Measurements from ENCODE around the gene TOX3. TPM values are rescaled to one million over a fixed set of nuclear protein-coding genes. Genes with fewer than 3 reads are reported as not detected.

The TOX3 gene
- total RNA-seq, 4 donors from 2014 or later: 0.47 TPM; not detected in 3

DNA sequence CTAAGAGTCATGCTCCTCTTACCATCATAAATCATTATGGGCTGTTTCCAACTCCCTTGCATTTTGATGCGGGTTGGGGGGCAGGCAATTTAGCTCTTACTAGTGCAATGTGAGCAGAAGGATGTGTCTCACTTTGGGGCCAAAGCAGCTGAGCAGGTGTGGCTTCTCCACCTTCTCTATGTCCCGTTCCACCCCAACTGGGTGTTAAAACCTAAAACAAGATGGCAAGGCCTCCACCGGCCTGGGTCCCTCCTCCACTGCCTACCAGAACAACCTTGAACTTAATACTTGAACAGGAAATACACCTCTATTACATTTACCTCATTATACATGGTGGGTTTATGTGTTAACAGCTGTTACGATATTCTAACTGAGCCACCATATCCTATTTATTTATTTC is 52.8 kb downstream of the TOX3 start:
- Histone ChIP-seq H3K36me3 (no peaks in the 10 kb centered on the region), H3K4me3 (no peak overlapping the region), H3K27ac (no peak overlapping the region), H3K27me3 (no peaks in the 10 kb centered on the region), H3K9me3 (no peaks in the 10 kb centered on the region), H3K4me1 (no peaks in the 10 kb centered on the region)
- in situ Hi-C loops (cut with MboI; ENCODE audit: low sequenced_read_pairs in 4 of 4) (no loop called here), intact Hi-C loops (cut with DNase I; ENCODE audit: low total_unique reads) (no loop called here)
- TF ChIP-seq, protein P1, sequence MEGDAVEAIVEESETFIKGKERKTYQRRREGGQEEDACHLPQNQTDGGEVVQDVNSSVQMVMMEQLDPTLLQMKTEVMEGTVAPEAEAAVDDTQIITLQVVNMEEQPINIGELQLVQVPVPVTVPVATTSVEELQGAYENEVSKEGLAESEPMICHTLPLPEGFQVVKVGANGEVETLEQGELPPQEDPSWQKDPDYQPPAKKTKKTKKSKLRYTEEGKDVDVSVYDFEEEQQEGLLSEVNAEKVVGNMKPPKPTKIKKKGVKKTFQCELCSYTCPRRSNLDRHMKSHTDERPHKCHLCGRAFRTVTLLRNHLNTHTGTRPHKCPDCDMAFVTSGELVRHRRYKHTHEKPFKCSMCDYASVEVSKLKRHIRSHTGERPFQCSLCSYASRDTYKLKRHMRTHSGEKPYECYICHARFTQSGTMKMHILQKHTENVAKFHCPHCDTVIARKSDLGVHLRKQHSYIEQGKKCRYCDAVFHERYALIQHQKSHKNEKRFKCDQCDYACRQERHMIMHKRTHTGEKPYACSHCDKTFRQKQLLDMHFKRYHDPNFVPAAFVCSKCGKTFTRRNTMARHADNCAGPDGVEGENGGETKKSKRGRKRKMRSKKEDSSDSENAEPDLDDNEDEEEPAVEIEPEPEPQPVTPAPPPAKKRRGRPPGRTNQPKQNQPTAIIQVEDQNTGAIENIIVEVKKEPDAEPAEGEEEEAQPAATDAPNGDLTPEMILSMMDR (IDR thresholded peaks at IDR 0.05 in 4 of 5, conservative IDR thresholded peaks at IDR 0.05 in 1 of 5): no peak
- no peak for TF ChIP-seq POLR2A (IDR thresholded peaks at IDR 0.05)
- ATAC-seq (no peak), DNase-seq (no peak)

DNA sequence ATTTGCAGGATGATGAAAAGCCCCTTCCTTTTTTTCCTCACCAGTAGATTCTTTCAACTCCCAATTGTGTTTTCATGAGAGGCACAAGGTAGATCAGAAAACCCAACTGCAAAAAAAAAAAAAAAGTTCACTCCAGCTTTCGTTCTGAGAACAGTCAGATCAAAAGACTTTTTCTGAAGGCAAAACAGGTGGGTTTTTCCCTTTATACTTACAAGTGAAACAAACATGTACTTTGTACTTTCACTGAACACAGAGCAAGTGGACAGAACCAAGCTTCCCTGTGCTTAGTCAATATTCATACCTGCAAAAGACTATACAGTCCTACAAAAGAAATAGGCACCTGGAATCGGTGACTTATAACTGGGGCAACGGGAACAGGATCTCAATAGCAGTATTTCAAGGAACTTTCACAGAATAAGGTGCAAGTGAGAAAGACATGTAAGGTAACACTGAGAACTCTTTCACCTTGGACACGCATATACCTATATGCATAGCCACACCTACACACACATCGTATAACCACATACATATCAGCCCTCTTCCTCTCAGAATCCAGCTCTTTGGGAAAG is 54.1 kb downstream of the TOX3 start:
- Histone ChIP-seq H3K9me3 (no peaks in the 10 kb centered on the region), H3K27me3 (no peaks in the 10 kb centered on the region), H3K4me3 (no peak overlapping the region), H3K36me3 (no peaks in the 10 kb centered on the region), H3K4me1 (no peaks in the 10 kb centered on the region), H3K27ac (no peak overlapping the region)
- intact Hi-C loops (cut with DNase I; ENCODE audit: low total_unique reads): no loop called here
- in situ Hi-C loops (cut with MboI; ENCODE audit: low sequenced_read_pairs in 4 of 4): no loop called here
- no peak for DNase-seq
- TF ChIP-seq POLR2A (IDR thresholded peaks at IDR 0.05): no peak
- TF ChIP-seq, protein P1 (IDR thresholded peaks at IDR 0.05 in 4 of 5, conservative IDR thresholded peaks at IDR 0.05 in 1 of 5): no peak
- no peak for ATAC-seq

DNA sequence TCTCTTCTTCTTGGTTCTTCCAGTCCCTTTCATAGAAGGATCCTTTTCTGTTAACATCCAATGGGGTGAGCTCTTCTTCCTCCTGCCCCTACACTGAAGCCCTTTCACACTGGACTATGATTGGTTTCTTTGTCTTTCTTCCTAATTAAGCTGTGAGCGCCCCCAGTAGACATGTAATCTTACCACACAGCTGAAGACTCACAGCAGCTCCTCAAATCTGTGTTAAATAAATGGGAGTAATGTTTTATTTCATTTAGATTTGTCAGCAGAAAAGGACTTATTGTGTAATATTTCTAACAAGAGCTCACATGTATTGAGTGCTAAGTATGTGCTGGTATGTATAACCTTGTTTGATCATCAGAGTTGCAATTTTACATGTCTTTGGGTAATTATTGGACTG is 55.7 kb downstream of the TOX3 start:
- H3K4me3 ChIP-seq: no peak overlapping the region
- DNase-seq (no peak), ATAC-seq (no peak)
- in situ Hi-C loops (cut with MboI; ENCODE audit: low sequenced_read_pairs in 4 of 4): no loop called here
- no peaks in the 10 kb centered on the region for H3K36me3 ChIP-seq
- no peaks in the 10 kb centered on the region for H3K4me1 ChIP-seq
- intact Hi-C loops (cut with DNase I; ENCODE audit: low total_unique reads): no loop called here
- no peak for TF ChIP-seq POLR2A (IDR thresholded peaks at IDR 0.05)
- TF ChIP-seq, protein P1 (IDR thresholded peaks at IDR 0.05 in 4 of 5, conservative IDR thresholded peaks at IDR 0.05 in 1 of 5): no peak
- no peaks in the 10 kb centered on the region for H3K27me3 ChIP-seq
- no peak overlapping the region for H3K27ac ChIP-seq
- no peaks in the 10 kb centered on the region for H3K9me3 ChIP-seq

DNA sequence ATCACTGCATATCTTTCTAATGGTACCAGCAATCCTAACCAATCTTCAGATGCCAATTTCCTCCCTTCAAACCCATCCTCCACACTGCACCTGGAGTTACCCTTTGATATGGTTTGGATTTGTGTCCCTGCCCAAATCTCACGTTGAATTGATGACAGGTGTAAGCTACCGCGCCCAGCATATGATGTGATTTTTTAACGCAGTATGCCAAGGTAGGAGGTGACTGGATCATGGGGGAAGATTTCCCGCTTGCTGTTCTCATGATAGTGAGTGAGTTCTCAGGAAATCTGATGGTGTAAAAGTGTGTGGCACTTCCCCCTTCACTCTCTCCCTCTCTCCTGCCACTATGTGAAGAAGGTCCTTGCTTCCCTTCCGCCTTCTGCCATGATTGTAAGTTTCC is 57.0 kb downstream of the TOX3 start:
- intact Hi-C loops (cut with DNase I; ENCODE audit: low total_unique reads): no loop called here
- Histone ChIP-seq H3K4me1 (no peaks in the 10 kb centered on the region), H3K27me3 (no peaks in the 10 kb centered on the region), H3K9me3 (no peaks in the 10 kb centered on the region), H3K27ac (no peak overlapping the region), H3K36me3 (no peaks in the 10 kb centered on the region), H3K4me3 (no peak overlapping the region)
- no peak for ATAC-seq
- in situ Hi-C loops (cut with MboI; ENCODE audit: low sequenced_read_pairs in 4 of 4): no loop called here
- no peak for DNase-seq
- TF ChIP-seq, protein P1 (IDR thresholded peaks at IDR 0.05 in 4 of 5, conservative IDR thresholded peaks at IDR 0.05 in 1 of 5): no peak
- TF ChIP-seq POLR2A (IDR thresholded peaks at IDR 0.05): no peak

DNA sequence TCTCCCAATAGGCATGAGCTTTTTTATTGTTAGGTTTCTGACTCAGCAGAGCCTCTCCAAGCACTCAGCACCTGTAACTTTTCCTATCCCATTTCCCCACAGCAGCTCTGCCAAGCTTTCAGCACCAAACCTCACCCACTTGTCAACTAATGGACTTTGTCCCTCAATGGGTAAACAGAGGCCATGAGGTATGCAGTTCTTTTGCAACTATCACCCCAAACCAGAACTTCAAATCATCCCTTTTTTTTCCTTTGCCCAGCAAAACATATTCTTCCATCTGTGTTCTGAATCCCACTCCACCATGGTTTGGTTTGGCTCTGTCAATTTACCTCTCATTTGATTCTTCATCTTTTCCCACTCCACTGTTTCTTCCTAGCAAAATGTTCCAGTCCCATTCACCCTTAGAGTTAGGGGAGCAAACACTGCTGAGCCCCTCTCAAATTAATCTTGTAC is 58.1 kb downstream of the TOX3 start:
- Histone ChIP-seq H3K9me3 (no peaks in the 10 kb centered on the region), H3K4me1 (no peaks in the 10 kb centered on the region), H3K27ac (no peak overlapping the region), H3K4me3 (no peak overlapping the region), H3K27me3 (no peaks in the 10 kb centered on the region), H3K36me3 (no peaks in the 10 kb centered on the region)
- ATAC-seq: no peak
- no peak for DNase-seq
- intact Hi-C loops (cut with DNase I; ENCODE audit: low total_unique reads): no loop called here
- in situ Hi-C loops (cut with MboI; ENCODE audit: low sequenced_read_pairs in 4 of 4): no loop called here
- TF ChIP-seq, protein P1 (IDR thresholded peaks at IDR 0.05 in 4 of 5, conservative IDR thresholded peaks at IDR 0.05 in 1 of 5): no peak
- no peak for TF ChIP-seq POLR2A (IDR thresholded peaks at IDR 0.05)

Measured in gastrocnemius medialis (tissue), 4 donors.